HepG2 (cell line): ENCODE data around the gene DHRS4L2. TPM values are rescaled to one million over a fixed set of nuclear protein-coding genes. Genes with fewer than 3 reads are reported as not detected.

Experiments used
- FIP1L1 ChIP-seq: fragments of 200-400 bp; formaldehyde crosslinking; IDR thresholded peaks from 2 replicates; pipeline ENCODE4 v1.6.1; 2018; ENCODE audit warnings: low read depth, mild to moderate bottlenecking, low read length, moderate library complexity, borderline replicate concordance; ENCODE audit not compliant: insufficient read depth
- MYC ChIP-seq: sonication (generic); formaldehyde crosslinking; IDR thresholded peaks from 2 replicates; pipeline ENCODE4 v1.9.0; 2021; ENCODE audit warnings: missing genetic modification reagents, borderline replicate concordance
- SKIL ChIP-seq: sonication (generic); formaldehyde crosslinking; IDR thresholded peaks from 2 replicates; pipeline ENCODE4 v1.8.0; 2022; ENCODE audit warnings: missing genetic modification reagents, mild to moderate bottlenecking, moderate library complexity, borderline replicate concordance
- SMAD1 ChIP-seq: sonication (generic); formaldehyde crosslinking; IDR thresholded peaks from 2 replicates; pipeline ENCODE4 v1.4.0; 2020; ENCODE audit warnings: missing genetic modification reagents, low read depth, mild to moderate bottlenecking, borderline replicate concordance
- SRSF9 ChIP-seq: fragments of 200-400 bp; formaldehyde crosslinking; IDR thresholded peaks from 2 replicates; pipeline ENCODE4 v1.6.1; 2018; ENCODE audit warnings: borderline replicate concordance, mild to moderate bottlenecking, low read depth, low read length; ENCODE audit not compliant: insufficient read depth, poor library complexity, severe bottlenecking
- TCF12 ChIP-seq, 2 experiments: fragments of 450-650 bp in 1 of 2; sonication (generic) in 1 of 2; formaldehyde crosslinking in 1 of 2; IDR thresholded peaks; 2 replicates each; pipeline versions ENCODE4 v1.6.1 to v1.8.0; 2017 to 2022; ENCODE audit warnings: antibody characterized with exemption in 1 of 2, mild to moderate bottlenecking in 1 of 2, missing genetic modification reagents in 1 of 2, moderate library complexity in 1 of 2
- ZBTB10 ChIP-seq: sonication (generic); formaldehyde crosslinking; IDR thresholded peaks from 2 replicates; pipeline ENCODE4 v1.4.0; 2020; ENCODE audit warnings: missing genetic modification reagents, borderline replicate concordance
- ZFP36L2 ChIP-seq: sonication (generic); formaldehyde crosslinking; IDR thresholded peaks from 2 replicates; pipeline ENCODE4 v1.4.0; 2020; ENCODE audit warnings: missing genetic modification reagents
- ZFYVE20 ChIP-seq: sonication (generic); formaldehyde crosslinking; IDR thresholded peaks from 2 replicates; pipeline ENCODE4 v1.8.0; 2023; ENCODE audit warnings: low read depth, mild to moderate bottlenecking, moderate library complexity, missing genetic modification reagents, borderline replicate concordance
- ZNF3 ChIP-seq: IDR thresholded peaks from 2 replicates; pipeline ENCODE4 v1.7.0; 2017; ENCODE audit warnings: inconsistent platforms
- ZNF460 ChIP-seq: sonication (generic); formaldehyde crosslinking; IDR thresholded peaks from 2 replicates; pipeline ENCODE4 v1.5.1; 2020; ENCODE audit warnings: missing genetic modification reagents, mild to moderate bottlenecking, borderline replicate concordance
- ZNF678 ChIP-seq: sonication (generic); formaldehyde crosslinking; IDR thresholded peaks from 2 replicates; pipeline ENCODE4 v1.4.0; 2020; ENCODE audit warnings: mild to moderate bottlenecking, missing genetic modification reagents
- polyA plus RNA-seq, 8 experiments: library from polyadenylated mRNA; depleted of rRNA in 3 of 8; stranded (reverse) in 7 of 8; unstranded in 1 of 8; fragments of >200 nt; fragmentation: Illumina TruSeq in 4 of 8; extraction: Trizol in 4 of 8; gene quantifications; 2 replicates each; pipeline versions ENCODE4 v1.2.1 to v1.2.3, GENCODE V29; 2011 to 2016; ENCODE audit warnings: low read depth in 4 of 8, missing spikeins in 1 of 8, mixed read lengths in 1 of 8; ENCODE audit not compliant: insufficient read depth in 1 of 8
- total RNA-seq, 5 experiments: library from RNA; depleted of rRNA; stranded (reverse); fragments of >200 nt; fragmentation: Illumina TruSeq; extraction: Trizol; gene quantifications; 2 replicates each; pipeline ENCODE4 v1.2.3, GENCODE V29; 2016; ENCODE audit warnings: low read depth in 1 of 5
- TF ChIP-seq, protein P1 (sequence below): sonication (generic); formaldehyde crosslinking; IDR thresholded peaks from 2 replicates; pipeline ENCODE4 v1.5.0; 2020; ENCODE audit warnings: missing genetic modification reagents
- TF ChIP-seq, protein P2 (sequence below): sonication (generic); formaldehyde crosslinking; IDR thresholded peaks from 2 replicates; pipeline ENCODE4 v1.4.0; 2020; ENCODE audit warnings: mild to moderate bottlenecking, missing genetic modification reagents

DHRS4L2 gene
- total and polyA plus RNA-seq, 2 of the 13 experiments (the other 11 are each of a cell fraction or from before 2014, with no cell fraction given), result 24.7 to 38.2 TPM

GRCh38 chr14:24013654-24014514 lies 25.2 kb downstream of the DHRS4L2 start (continued):
- TF ChIP-seq ZBTB10 (CRISPR knock-in tag) (no peak), ZNF678 (CRISPR knock-in tag) (no peak), ZNF3 (CRISPR knock-in tag) (no peak), ZNF460 (CRISPR knock-in tag) (no peak), SMAD1 (no peak), SKIL (CRISPR knock-in tag) (no peak), ZFP36L2 (CRISPR knock-in tag) (peak; percentile 82; the same call in 1 of the 2 replicates), TCF12 (IDR thresholded peaks at IDR 0.05) (no peak), TCF12 (CRISPR knock-in tag; IDR thresholded peaks at IDR 0.05) (no peak), SRSF9 (no peak), ZFYVE20 (CRISPR knock-in tag) (no peak), FIP1L1 (no peak), MYC (CRISPR knock-in tag) (no peak; the same call in 1 of the 2 replicates)
- TF ChIP-seq, protein P1, sequence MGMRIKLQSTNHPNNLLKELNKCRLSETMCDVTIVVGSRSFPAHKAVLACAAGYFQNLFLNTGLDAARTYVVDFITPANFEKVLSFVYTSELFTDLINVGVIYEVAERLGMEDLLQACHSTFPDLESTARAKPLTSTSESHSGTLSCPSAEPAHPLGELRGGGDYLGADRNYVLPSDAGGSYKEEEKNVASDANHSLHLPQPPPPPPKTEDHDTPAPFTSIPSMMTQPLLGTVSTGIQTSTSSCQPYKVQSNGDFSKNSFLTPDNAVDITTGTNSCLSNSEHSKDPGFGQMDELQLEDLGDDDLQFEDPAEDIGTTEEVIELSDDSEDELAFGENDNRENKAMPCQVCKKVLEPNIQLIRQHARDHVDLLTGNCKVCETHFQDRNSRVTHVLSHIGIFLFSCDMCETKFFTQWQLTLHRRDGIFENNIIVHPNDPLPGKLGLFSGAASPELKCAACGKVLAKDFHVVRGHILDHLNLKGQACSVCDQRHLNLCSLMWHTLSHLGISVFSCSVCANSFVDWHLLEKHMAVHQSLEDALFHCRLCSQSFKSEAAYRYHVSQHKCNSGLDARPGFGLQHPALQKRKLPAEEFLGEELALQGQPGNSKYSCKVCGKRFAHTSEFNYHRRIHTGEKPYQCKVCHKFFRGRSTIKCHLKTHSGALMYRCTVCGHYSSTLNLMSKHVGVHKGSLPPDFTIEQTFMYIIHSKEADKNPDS (CRISPR knock-in tag), result no peak
- TF ChIP-seq, protein P2, sequence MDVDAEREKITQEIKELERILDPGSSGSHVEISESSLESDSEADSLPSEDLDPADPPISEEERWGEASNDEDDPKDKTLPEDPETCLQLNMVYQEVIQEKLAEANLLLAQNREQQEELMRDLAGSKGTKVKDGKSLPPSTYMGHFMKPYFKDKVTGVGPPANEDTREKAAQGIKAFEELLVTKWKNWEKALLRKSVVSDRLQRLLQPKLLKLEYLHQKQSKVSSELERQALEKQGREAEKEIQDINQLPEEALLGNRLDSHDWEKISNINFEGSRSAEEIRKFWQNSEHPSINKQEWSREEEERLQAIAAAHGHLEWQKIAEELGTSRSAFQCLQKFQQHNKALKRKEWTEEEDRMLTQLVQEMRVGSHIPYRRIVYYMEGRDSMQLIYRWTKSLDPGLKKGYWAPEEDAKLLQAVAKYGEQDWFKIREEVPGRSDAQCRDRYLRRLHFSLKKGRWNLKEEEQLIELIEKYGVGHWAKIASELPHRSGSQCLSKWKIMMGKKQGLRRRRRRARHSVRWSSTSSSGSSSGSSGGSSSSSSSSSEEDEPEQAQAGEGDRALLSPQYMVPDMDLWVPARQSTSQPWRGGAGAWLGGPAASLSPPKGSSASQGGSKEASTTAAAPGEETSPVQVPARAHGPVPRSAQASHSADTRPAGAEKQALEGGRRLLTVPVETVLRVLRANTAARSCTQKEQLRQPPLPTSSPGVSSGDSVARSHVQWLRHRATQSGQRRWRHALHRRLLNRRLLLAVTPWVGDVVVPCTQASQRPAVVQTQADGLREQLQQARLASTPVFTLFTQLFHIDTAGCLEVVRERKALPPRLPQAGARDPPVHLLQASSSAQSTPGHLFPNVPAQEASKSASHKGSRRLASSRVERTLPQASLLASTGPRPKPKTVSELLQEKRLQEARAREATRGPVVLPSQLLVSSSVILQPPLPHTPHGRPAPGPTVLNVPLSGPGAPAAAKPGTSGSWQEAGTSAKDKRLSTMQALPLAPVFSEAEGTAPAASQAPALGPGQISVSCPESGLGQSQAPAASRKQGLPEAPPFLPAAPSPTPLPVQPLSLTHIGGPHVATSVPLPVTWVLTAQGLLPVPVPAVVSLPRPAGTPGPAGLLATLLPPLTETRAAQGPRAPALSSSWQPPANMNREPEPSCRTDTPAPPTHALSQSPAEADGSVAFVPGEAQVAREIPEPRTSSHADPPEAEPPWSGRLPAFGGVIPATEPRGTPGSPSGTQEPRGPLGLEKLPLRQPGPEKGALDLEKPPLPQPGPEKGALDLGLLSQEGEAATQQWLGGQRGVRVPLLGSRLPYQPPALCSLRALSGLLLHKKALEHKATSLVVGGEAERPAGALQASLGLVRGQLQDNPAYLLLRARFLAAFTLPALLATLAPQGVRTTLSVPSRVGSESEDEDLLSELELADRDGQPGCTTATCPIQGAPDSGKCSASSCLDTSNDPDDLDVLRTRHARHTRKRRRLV (CRISPR knock-in tag), result no peak
